IPS DF 6.9 (cell line): ENCODE measurements around the gene RGS4.
"Not testable (repeated sequence)": the region's sequence is repeated elsewhere in the genome, so short reads cannot be mapped to it uniquely, and the experiment has no call there.

Experiments
- DNase-seq: peaks from one replicate; pipeline ENCODE4 v3.0.0-alpha.2; 2013; ENCODE audit warnings: low read depth, low spot score
- H3K27ac ChIP-seq: one replicate; pipeline ENCODE4 v1.5.1; 2013; ENCODE audit warnings: low read length, control low read depth
- H3K27me3 ChIP-seq: 2 replicates; pipeline ENCODE4 v1.6.1; 2013; ENCODE audit warnings: mild to moderate bottlenecking, low read length; ENCODE audit not compliant: control insufficient read depth, insufficient read depth
- H3K36me3 ChIP-seq: 2 replicates; pipeline ENCODE4 v1.6.1; 2013; ENCODE audit warnings: low read length; ENCODE audit not compliant: control insufficient read depth, insufficient read depth
- H3K4me1 ChIP-seq: 2 replicates; pipeline ENCODE4 v1.6.1; 2013; ENCODE audit warnings: low read length; ENCODE audit not compliant: control insufficient read depth, insufficient read depth
- H3K4me3 ChIP-seq: 2 replicates; pipeline ENCODE4 v1.5.1; 2013; ENCODE audit warnings: mild to moderate bottlenecking, low read length
- H3K9me3 ChIP-seq: 2 replicates; pipeline ENCODE4 v1.6.1; 2013; ENCODE audit warnings: low read length, inconsistent platforms; ENCODE audit not compliant: control insufficient read depth, insufficient read depth
- WGBS: extraction: QIAGEN DNeasy Blood & Tissue Kit; methylation state at CpG from one replicate; pipeline ENCODE4 v1.1.7; 2013; ENCODE audit warnings: mixed read lengths, missing lambda C conversion rate; ENCODE audit not compliant: insufficient read length, insufficient coverage; 5-methylcytosine and 5-hydroxymethylcytosine counted together

Gene RGS4

GRCh38 chr1:163082971-163083370, 13.8 kb downstream of the RGS4 start:
- no peak overlapping the region for H3K4me3 ChIP-seq
- no peak for DNase-seq
- WGBS: no CpG with 5 or more reads among the region's 6 CpGs
- H3K27me3 ChIP-seq: no peaks in the 10 kb centered on the region
- no peaks in the 10 kb centered on the region for H3K4me1 ChIP-seq
- no peak overlapping the region for H3K27ac ChIP-seq
- H3K36me3 ChIP-seq: no peaks in the 10 kb centered on the region
- no peaks in the 10 kb centered on the region for H3K9me3 ChIP-seq

GRCh38 chr1:163083690-163084089, 14.5 kb downstream of the RGS4 start:
- Histone ChIP-seq H3K4me1 (no peaks in the 10 kb centered on the region), H3K27me3 (no peaks in the 10 kb centered on the region), H3K4me3 (no peak overlapping the region), H3K36me3 (no peaks in the 10 kb centered on the region), H3K9me3 (no peaks in the 10 kb centered on the region), H3K27ac (no peak overlapping the region)
- no peak for DNase-seq
- no CpG with 5 or more reads among the region's 1 CpG for WGBS

- no peak for DNase-seq
- H3K27ac ChIP-seq: no peak overlapping the region
- WGBS: no CpG with 5 or more reads among the region's 1 CpG
Measured at GRCh38 chr1:163084330-163084729, 15.2 kb downstream of the RGS4 start.

GRCh38 chr1:163085041-163085903, 16.1 kb downstream of the RGS4 start:
- no peaks in the 10 kb centered on the region for H3K4me1 ChIP-seq
- WGBS: no CpG with 5 or more reads among the region's 4 CpGs
- no peaks in the 10 kb centered on the region for H3K36me3 ChIP-seq
- no peaks in the 10 kb centered on the region for H3K27me3 ChIP-seq
- no peak overlapping the region for H3K27ac ChIP-seq
- H3K4me3 ChIP-seq: no peak overlapping the region
- no peak for DNase-seq
- H3K9me3 ChIP-seq: no peaks in the 10 kb centered on the region

More at GRCh38 chr1:163084330-163084729, 15.2 kb downstream of the RGS4 start:
- no peaks in the 10 kb centered on the region for H3K36me3 ChIP-seq
- no peaks in the 10 kb centered on the region for H3K4me1 ChIP-seq
- H3K4me3 ChIP-seq: no peak overlapping the region
- H3K9me3 ChIP-seq: no peaks in the 10 kb centered on the region
- H3K27me3 ChIP-seq: no peaks in the 10 kb centered on the region

- H3K27ac ChIP-seq: no peak overlapping the region
- 100% methylated on average over 1 of the region's 2 CpGs for WGBS
Measured at GRCh38 chr1:163085904-163086268, 16.7 kb downstream of the RGS4 start.

GRCh38 chr1:163089117-163089516, 20.0 kb downstream of the RGS4 start:
- not testable (repeated sequence) for DNase-seq, H3K4me1 ChIP-seq, H3K4me3 ChIP-seq, H3K27ac ChIP-seq, H3K36me3 ChIP-seq, H3K9me3 ChIP-seq, H3K27me3 ChIP-seq
- WGBS: no CpG with 5 or more reads among the region's 4 CpGs

More at GRCh38 chr1:163085904-163086268, 16.7 kb downstream of the RGS4 start:
- no peak for DNase-seq
- Histone ChIP-seq H3K4me3 (no peak overlapping the region), H3K27me3 (no peaks in the 10 kb centered on the region), H3K9me3 (no peaks in the 10 kb centered on the region), H3K4me1 (no peaks in the 10 kb centered on the region), H3K36me3 (no peaks in the 10 kb centered on the region)

- H3K27me3 ChIP-seq: no peaks in the 10 kb centered on the region
- H3K36me3 ChIP-seq: no peaks in the 10 kb centered on the region
- no peak overlapping the region for H3K4me3 ChIP-seq
- no peak overlapping the region for H3K27ac ChIP-seq
- no peaks in the 10 kb centered on the region for H3K9me3 ChIP-seq
- no CpG with 5 or more reads among the region's 3 CpGs for WGBS
- no peak for DNase-seq
- H3K4me1 ChIP-seq: no peaks in the 10 kb centered on the region
Measured at GRCh38 chr1:163090321-163090945, 21.3 kb downstream of the RGS4 start.

- DNase-seq: no peak
- Histone ChIP-seq H3K4me3 (no peak overlapping the region), H3K27me3 (no peaks in the 10 kb centered on the region), H3K4me1 (no peaks in the 10 kb centered on the region), H3K36me3 (no peaks in the 10 kb centered on the region), H3K27ac (no peak overlapping the region), H3K9me3 (no peaks in the 10 kb centered on the region)
- WGBS: no CpG with 5 or more reads among the region's 4 CpGs
Measured at GRCh38 chr1:163093169-163093568, 24.0 kb downstream of the RGS4 start.

- Histone ChIP-seq H3K27ac (no peak overlapping the region), H3K9me3 (no peaks in the 10 kb centered on the region), H3K4me3 (no peak overlapping the region), H3K27me3 (no peaks in the 10 kb centered on the region), H3K4me1 (no peaks in the 10 kb centered on the region), H3K36me3 (no peaks in the 10 kb centered on the region)
- WGBS: no CpG with 5 or more reads among the region's 9 CpGs
- DNase-seq: no peak
Measured at GRCh38 chr1:163093579-163093978, 24.4 kb downstream of the RGS4 start.

GRCh38 chr1:163094182-163094581, 25.0 kb downstream of the RGS4 start:
- Histone ChIP-seq H3K4me1 (no peaks in the 10 kb centered on the region), H3K9me3 (no peaks in the 10 kb centered on the region), H3K4me3 (no peak overlapping the region), H3K36me3 (no peaks in the 10 kb centered on the region), H3K27ac (no peak overlapping the region), H3K27me3 (no peaks in the 10 kb centered on the region)
- WGBS: 100% methylated on average over 1 of the region's 4 CpGs
- DNase-seq: no peak
